HEK293 (cell line): ENCODE data around the gene FAM234B.

Experiments
- BCL6B ChIP-seq: fragments of 450-650 bp; formaldehyde crosslinking; IDR thresholded peaks from 2 replicates; pipeline ENCODE4 v1.5.1; 2017; ENCODE audit warnings: missing biosample characterization, missing genetic modification characterization
- HIC1 ChIP-seq: fragments of 450-650 bp; formaldehyde crosslinking; IDR thresholded peaks from 2 replicates; pipeline ENCODE4 v1.5.1; 2016; ENCODE audit warnings: missing biosample characterization, missing genetic modification characterization
- IKZF3 ChIP-seq: fragments of 450-650 bp; IDR thresholded peaks from 2 replicates; pipeline ENCODE4 v1.5.0; 2018; ENCODE audit warnings: missing biosample characterization, mild to moderate bottlenecking, missing genetic modification characterization, moderate library complexity
- KLF10 ChIP-seq: fragments of 450-650 bp; IDR thresholded peaks from 2 replicates; pipeline ENCODE4 v1.5.1; 2018; ENCODE audit warnings: missing biosample characterization, mild to moderate bottlenecking, missing genetic modification characterization
- MEIS1 ChIP-seq: sonication (generic); formaldehyde crosslinking; IDR thresholded peaks from 2 replicates; pipeline ENCODE4 v1.8.1; 2022; ENCODE audit warnings: missing genetic modification reagents, mild to moderate bottlenecking, borderline replicate concordance
- MZF1 ChIP-seq: fragments of 450-650 bp; formaldehyde crosslinking; IDR thresholded peaks from 2 replicates; pipeline ENCODE4 v1.5.1; 2017; ENCODE audit warnings: missing biosample characterization, missing genetic modification characterization, borderline replicate concordance
- PRDM2 ChIP-seq: fragments of 450-650 bp; formaldehyde crosslinking; IDR thresholded peaks from 2 replicates; pipeline ENCODE4 v1.5.1; 2016; ENCODE audit warnings: missing biosample characterization, missing genetic modification characterization, borderline replicate concordance
- SP3 ChIP-seq: fragments of 450-650 bp; formaldehyde crosslinking; IDR thresholded peaks from 2 replicates; pipeline ENCODE4 v1.5.1; 2016; ENCODE audit warnings: missing biosample characterization, missing genetic modification characterization
- YY2 ChIP-seq: fragments of 450-650 bp; formaldehyde crosslinking; IDR thresholded peaks from 2 replicates; pipeline ENCODE4 v1.5.1; 2016; ENCODE audit warnings: missing biosample characterization, missing genetic modification characterization
- ZBTB20 ChIP-seq: fragments of 450-650 bp; formaldehyde crosslinking; IDR thresholded peaks from 2 replicates; pipeline ENCODE4 v1.5.1; 2016; ENCODE audit warnings: missing biosample characterization, missing genetic modification characterization
- ZBTB21 ChIP-seq: fragments of 450-650 bp; formaldehyde crosslinking; IDR thresholded peaks from 2 replicates; pipeline ENCODE4 v1.5.1; 2017; ENCODE audit warnings: missing biosample characterization, missing genetic modification characterization
- ZBTB48 ChIP-seq: fragments of 450-650 bp; formaldehyde crosslinking; IDR thresholded peaks from 2 replicates; pipeline ENCODE4 v1.5.1; 2016; ENCODE audit warnings: missing biosample characterization, missing genetic modification characterization
- ZBTB8A ChIP-seq: fragments of 450-650 bp; formaldehyde crosslinking; IDR thresholded peaks from 2 replicates; pipeline ENCODE4 v1.5.1; 2016; ENCODE audit warnings: missing biosample characterization, missing genetic modification characterization
- ZEB2 ChIP-seq: fragments of 450-650 bp; formaldehyde crosslinking; IDR thresholded peaks from 2 replicates; pipeline ENCODE4 v1.5.1; 2016; ENCODE audit warnings: missing biosample characterization, missing genetic modification characterization
- ZNF184 ChIP-seq: fragments of 450-650 bp; IDR thresholded peaks from 2 replicates; pipeline ENCODE4 v1.5.1; 2018; ENCODE audit warnings: missing biosample characterization, mild to moderate bottlenecking, missing genetic modification characterization
- ZNF335 ChIP-seq: fragments of 450-650 bp; formaldehyde crosslinking; conservative IDR thresholded peaks from 2 replicates; pipeline ENCODE4 v1.5.1; 2016; ENCODE audit warnings: missing biosample characterization, missing genetic modification characterization
- ZNF423 ChIP-seq: fragments of 450-650 bp; formaldehyde crosslinking; IDR thresholded peaks from 2 replicates; pipeline ENCODE4 v1.5.1; 2016; ENCODE audit warnings: missing biosample characterization, missing genetic modification characterization
- ZNF501 ChIP-seq: fragments of 450-650 bp; formaldehyde crosslinking; IDR thresholded peaks from 2 replicates; pipeline ENCODE4 v1.5.1; 2016; ENCODE audit warnings: missing biosample characterization, missing genetic modification characterization
- ZNF513 ChIP-seq: fragments of 450-650 bp; IDR thresholded peaks from 2 replicates; pipeline ENCODE4 v1.5.1; 2018; ENCODE audit warnings: missing biosample characterization, missing genetic modification characterization
- ZNF600 ChIP-seq: fragments of 450-650 bp; formaldehyde crosslinking; IDR thresholded peaks from 2 replicates; pipeline ENCODE4 v1.5.1; 2016; ENCODE audit warnings: missing biosample characterization, missing genetic modification characterization
- ZNF623 ChIP-seq: fragments of 450-650 bp; formaldehyde crosslinking; IDR thresholded peaks from 2 replicates; pipeline ENCODE4 v1.5.1; 2016; ENCODE audit warnings: missing biosample characterization, missing genetic modification characterization
- ZNF670 ChIP-seq: fragments of 450-650 bp; formaldehyde crosslinking; IDR thresholded peaks from 2 replicates; pipeline ENCODE4 v1.5.1; 2016; ENCODE audit warnings: missing biosample characterization, missing genetic modification characterization, low read depth
- ZNF843 ChIP-seq: fragments of 450-650 bp; formaldehyde crosslinking; IDR thresholded peaks from 2 replicates; pipeline ENCODE4 v1.5.1; 2016; ENCODE audit warnings: missing biosample characterization, missing genetic modification characterization
- ZSCAN18 ChIP-seq: fragments of 450-650 bp; formaldehyde crosslinking; IDR thresholded peaks from 2 replicates; pipeline ENCODE4 v1.5.1; 2016; ENCODE audit warnings: missing biosample characterization, missing genetic modification characterization
- ZSCAN5A ChIP-seq: fragments of 450-650 bp; formaldehyde crosslinking; IDR thresholded peaks from 2 replicates; pipeline ENCODE4 v1.5.1; 2016; ENCODE audit warnings: missing biosample characterization, missing genetic modification characterization

The FAM234B gene

GRCh38 chr12:13100882-13101769 is 56.9 kb downstream of the FAM234B start (continued):
- TF ChIP-seq ZNF501 (tag by site-specific recombination) (peak; percentile 74; the same call in 1 of the 2 replicates), ZBTB8A (tag by site-specific recombination) (peak; percentile 78), ZNF670 (tag by site-specific recombination) (no peak), ZNF623 (tag by site-specific recombination) (no peak), MEIS1 (CRISPR knock-in tag) (no peak), ZNF843 (tag by site-specific recombination) (peak; percentile 18), YY2 (no peak), BCL6B (tag by site-specific recombination) (no peak), ZNF335 (tag by site-specific recombination) (peak; percentile 97), MZF1 (peak; percentile 24; the same call in 1 of the 2 replicates), ZNF513 (tag by site-specific recombination) (peak; percentile 89), IKZF3 (tag by site-specific recombination) (peak; percentile 38; the same call in 1 of the 2 replicates), ZSCAN5A (tag by site-specific recombination) (0 out of 2 replicates have a peak, but pooled peaks have one; percentile 35), ZEB2 (tag by site-specific recombination) (peak; percentile 48; the same call in 1 of the 2 replicates), ZSCAN18 (tag by site-specific recombination) (no peak), ZNF184 (tag by site-specific recombination) (0 out of 2 replicates have a peak, but pooled peaks have one; percentile 3), SP3 (peak; percentile 76), HIC1 (peak; percentile 81; the same call in 1 of the 2 replicates), ZBTB48 (tag by site-specific recombination) (peak; percentile 68), PRDM2 (tag by site-specific recombination) (peak; percentile 26; the same call in 1 of the 2 replicates), KLF10 (peak; percentile 48; the same call in 1 of the 2 replicates), ZBTB20 (peak; percentile 92), ZNF423 (tag by site-specific recombination) (peak; percentile 92), ZNF600 (tag by site-specific recombination) (peak; percentile 47), ZBTB21 (tag by site-specific recombination) (no peak)
